Left renal pelvis (tissue), 4 donors: Measurements from ENCODE around the gene MSMO1. TPM values are rescaled to one million over a fixed set of nuclear protein-coding genes. Genes with fewer than 3 reads are reported as not detected.

Experiments used
- DNase-seq, 4 donors: peaks; one replicate each; pipeline ENCODE4 v3.0.0-alpha.2; 2013; ENCODE audit warnings: low read depth in 4 of 4, low spot score in 3 of 4
- polyA plus RNA-seq, 4 donors: library from polyadenylated mRNA; unstranded; fragments of 120-200 nt; gene quantifications; one replicate each; pipeline ENCODE4 v1.2.1, GENCODE V29; 2013; ENCODE audit not compliant: insufficient read length in 4 of 4

MSMO1 gene
- polyA plus RNA-seq, 4 donors: 39.1 to 80.1 (median 70.5) TPM

DNA sequence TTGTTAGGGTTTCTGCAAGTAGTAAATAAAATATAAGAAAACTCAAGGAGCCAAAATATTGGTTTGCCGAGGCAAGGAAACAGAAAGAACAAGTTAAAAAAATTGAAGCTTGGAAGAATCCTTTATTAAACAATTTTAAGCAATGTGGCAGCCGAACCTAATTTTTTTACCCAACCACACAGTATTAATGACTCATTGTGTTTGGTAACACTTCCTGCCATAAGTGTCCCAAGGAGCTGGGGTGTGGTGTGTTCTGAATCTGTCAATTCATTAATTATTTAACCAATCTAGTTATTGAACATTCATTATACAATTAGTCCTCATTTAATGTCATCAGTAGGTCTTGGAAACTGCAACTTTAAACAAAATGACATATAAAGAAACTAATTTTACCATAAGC is 32.0 kb downstream of the MSMO1 start:
- no peak for DNase-seq

DNA sequence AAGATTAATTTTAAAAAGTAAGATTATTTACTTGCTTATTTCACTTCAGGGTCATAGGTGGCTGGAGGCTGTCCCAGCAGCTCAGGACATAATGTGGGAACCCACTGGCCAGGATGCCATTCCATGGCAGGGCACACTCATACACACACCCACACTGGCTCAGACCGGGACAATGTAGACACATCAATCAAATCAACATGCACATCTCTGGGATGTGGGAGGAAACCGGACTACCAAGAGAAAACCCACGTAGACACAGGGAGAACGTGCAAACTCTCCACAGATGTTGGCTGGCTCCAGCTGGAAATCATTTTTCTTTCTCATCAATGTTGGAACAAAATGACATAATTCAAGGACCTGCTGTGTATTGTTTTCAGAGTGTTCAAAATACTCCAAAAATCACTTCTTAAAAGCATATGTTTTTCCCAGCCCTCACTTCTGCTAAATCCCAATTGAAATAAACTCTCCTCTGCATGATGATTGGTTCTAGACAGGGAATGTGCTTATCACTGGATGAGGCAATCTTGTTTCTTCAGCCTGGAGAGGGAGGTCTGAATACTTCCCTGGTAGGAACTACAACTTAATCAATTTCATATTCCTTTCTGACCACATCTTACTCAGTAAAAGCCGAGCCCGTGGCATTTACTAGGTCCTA is 32.7 kb downstream of the MSMO1 start:
- DNase-seq: no peak

DNA sequence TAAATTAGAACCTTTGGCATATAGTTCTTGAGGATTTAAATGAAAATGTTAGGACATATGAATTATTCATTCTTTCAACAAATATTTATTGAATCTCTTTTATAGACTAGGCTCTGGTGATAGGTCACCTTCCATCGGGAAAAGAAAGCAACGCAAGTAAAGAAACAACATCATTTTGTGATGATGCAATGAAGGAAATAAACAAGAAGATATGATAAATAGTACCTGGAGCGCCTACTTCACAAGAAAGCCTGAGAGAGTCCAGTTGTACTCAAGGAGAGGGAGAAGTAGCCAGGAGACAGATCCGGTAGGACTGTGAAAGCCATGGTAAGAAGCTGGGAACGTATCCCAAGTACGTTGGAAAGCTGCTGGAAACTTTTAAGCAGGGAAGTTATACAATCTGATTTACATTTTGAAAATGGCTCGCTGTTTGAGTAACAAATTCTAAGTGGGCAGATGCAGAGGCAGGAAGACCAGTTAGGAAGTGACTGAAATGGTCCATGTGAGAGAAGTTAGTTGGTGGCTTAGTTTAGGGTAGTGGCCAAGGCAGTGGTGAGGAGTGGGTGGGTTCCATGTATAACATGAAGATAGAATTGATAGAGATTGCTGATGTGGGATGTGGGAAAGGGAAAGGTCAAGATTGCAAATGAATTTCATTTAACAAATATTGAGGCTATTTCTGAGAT is 33.7 kb downstream of the MSMO1 start:
- no peak for DNase-seq

- no peak for DNase-seq
Observed at GRCh38 chr4:165361810-165362209, 34.3 kb downstream of the MSMO1 start.

GRCh38 chr4:165364452-165365080 is 37.1 kb downstream of the MSMO1 start:
- no peak for DNase-seq

GRCh38 chr4:165367040-165367439 is 39.6 kb downstream of the MSMO1 start:
- DNase-seq: no peak

- no peak for DNase-seq
Observed at GRCh38 chr4:165368114-165368513, 40.6 kb downstream of the MSMO1 start.

GRCh38 chr4:165368567-165368966 is 41.1 kb downstream of the MSMO1 start:
- DNase-seq: no peak

DNA sequence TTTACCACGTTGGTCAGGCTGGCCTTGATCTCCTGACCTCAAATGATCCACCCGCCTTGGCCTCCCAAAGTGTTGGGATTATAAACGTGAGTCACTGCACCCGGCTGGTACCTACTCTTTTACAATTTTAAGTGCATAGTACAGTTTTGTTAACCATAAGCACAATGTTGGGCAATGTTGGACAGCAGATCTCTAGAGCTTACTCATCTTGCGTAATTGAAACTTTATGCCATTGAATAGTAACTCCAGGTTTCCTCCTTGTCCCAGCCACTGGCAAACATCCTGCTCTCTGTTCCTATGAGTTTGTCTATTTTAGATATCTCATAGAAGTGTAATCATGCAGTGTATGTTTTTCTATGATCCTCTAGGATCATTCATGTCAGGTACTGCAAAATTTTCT is 42.1 kb downstream of the MSMO1 start:
- no peak for DNase-seq

GRCh38 chr4:165370530-165370929 is 43.1 kb downstream of the MSMO1 start:
- DNase-seq: no peak

DNA sequence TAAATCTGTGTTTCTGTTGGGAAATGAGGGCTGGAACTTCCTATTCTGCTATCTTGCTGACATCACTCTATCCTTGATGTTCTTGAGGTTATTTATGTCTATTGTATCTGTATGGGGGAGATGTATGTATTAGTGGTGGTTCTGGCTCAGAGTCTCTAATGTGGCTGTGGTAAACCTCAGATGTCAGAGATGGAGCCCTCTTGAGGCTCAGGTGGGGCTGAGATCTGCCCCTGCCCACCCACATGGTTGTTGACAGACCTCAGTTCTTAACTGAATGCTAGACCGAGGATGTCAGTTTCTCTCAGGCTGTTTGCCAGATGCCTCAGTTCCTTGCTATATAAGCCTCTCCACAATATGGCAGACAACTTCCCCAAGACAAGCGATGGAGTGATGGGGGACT is 48.0 kb downstream of the MSMO1 start:
- no peak for DNase-seq

DNA sequence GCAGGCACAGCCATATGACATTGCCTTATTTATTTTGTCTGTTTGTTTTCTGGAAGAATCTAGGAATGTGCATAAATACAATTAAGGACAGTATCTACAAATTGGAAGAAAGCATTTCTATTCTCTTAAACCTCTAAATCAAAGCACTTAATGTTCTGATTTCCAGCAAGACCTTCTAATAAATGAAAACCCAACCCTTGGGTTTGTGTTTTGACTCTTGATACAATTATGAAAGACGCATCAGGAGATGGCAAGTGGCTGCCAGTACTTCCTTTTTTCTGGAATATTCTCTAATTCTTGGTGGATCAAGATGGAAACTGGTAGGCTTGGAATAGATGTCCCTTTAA is 50.9 kb downstream of the MSMO1 start:
- DNase-seq: no peak

DNA sequence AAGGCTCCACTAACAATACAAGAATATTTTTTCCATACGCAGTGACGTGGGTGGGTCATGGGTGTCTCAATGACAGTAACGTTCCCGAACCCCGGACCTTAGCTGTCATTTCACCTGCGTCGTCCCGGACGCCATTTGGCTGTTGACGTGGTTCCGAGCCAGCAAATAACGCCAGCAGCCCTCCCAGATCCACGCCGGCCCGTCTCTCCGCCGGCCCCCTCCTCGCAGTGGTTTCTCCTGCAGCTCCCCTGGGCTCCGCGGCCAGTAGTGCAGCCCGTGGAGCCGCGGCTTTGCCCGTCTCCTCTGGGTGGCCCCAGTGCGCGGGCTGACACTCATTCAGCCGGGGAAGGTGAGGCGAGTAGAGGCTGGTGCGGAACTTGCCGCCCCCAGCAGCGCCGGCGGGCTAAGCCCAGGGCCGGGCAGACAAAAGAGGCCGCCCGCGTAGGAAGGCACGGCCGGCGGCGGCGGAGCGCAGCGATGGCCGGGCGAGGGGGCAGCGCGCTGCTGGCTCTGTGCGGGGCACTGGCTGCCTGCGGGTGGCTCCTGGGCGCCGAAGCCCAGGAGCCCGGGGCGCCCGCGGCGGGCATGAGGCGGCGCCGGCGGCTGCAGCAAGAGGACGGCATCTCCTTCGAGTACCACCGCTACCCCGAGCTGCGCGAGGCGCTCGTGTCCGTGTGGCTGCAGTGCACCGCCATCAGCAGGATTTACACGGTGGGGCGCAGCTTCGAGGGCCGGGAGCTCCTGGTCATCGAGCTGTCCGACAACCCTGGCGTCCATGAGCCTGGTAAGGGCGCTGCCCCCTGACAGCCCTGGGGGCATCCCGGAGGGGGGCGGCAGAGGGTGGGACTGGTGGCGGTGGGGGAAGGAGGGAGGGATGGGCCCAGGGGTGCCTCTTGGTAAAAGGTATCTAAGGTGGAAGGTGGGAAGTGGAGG is 51.5 kb downstream of the MSMO1 start, which contains the start of gene CPE:
Gene CPE (plus strand): TSS at position 264 of the 933 bp plus-strand sequence. CDS start 214 bp downstream, at position 478.
- peak in 2 of 4 donors; percentile 59 to 72 for DNase-seq

DNA sequence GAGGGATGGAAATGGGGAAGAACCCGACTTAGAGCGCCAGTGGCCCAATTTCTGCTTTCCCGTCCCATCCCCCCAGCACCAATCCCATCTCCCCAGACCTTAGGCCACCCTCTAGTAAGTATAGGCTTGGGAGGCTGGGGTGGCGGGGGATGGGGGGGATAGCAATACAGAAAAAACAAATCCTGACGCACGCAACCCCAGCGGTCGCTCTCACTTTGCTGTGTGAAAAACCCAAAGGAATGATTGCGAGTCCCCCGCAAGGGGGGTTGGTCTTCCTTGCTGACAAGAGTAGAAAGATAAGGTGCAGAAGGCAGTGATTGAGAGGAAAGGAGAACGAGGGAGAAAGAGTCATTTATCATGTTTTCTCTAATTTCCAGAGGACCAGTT is 52.2 kb downstream of the MSMO1 start:
- DNase-seq: no peak

DNA sequence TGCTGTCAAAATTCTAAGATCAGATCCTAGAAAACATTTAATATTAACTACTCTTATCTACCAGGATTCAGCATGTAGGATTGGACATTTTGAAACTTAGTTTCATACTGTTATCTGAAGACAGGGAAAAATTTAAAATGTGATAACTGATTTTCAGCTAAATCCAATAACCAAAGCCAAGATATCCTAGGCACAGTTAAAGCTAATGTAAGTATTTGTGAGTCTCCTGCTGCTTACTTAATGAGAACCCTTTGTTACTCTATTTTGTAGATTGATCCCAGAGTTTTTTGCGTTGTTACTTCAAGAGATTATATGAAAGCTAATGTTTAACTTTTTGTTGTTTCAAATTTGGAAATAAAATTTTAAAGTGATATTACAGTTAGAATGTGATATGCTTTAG is 53.3 kb downstream of the MSMO1 start:
- no peak for DNase-seq

GRCh38 chr4:165381821-165382373 is 54.4 kb downstream of the MSMO1 start:
- no peak for DNase-seq

GRCh38 chr4:165382640-165383039 is 55.2 kb downstream of the MSMO1 start:
- DNase-seq: no peak

- DNase-seq: no peak
Observed at GRCh38 chr4:165383591-165384073, 56.2 kb downstream of the MSMO1 start.

GRCh38 chr4:165384186-165384585 is 56.7 kb downstream of the MSMO1 start:
- DNase-seq: no peak

DNA sequence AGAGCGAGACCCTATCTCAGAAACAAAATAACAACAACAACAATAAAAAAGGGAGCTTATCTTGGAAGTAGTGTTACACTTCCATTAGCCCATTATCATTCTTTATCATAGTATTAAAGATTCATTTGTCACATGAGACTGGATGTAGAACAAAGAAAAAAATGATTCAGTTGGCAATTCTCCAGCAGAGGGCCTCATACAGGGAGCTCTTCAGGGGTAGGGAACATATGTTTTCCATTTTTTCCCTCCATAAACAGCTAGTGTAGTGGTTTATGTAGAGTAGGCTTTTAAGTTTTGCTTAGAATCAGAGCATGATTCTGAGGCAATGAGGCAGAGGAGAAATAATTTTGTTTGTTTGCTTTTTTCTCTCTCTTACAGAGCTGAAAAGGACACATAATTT is 57.1 kb downstream of the MSMO1 start:
- peak in 1 of 4 donors; percentile 27 for DNase-seq
